Stimulated activated CD8-positive, alpha-beta memory T cell treated with anti-CD3 and anti-CD28 coated beads, Interleukin-7, amount 100 ng/mL, for 4 hours (primary cell): ENCODE results near the gene ERVFRD-1.
"Not testable (repeated sequence)": the region's sequence is repeated elsewhere in the genome, so short reads cannot be mapped to it uniquely, and the experiment has no call there.

ENCODE experiments used
- DNase-seq, 2 donors: peaks; one replicate each; pipeline ENCODE4 v3.0.0-alpha.2; 2020; ENCODE audit warnings: low read depth in 2 of 2

Gene ERVFRD-1

DNA sequence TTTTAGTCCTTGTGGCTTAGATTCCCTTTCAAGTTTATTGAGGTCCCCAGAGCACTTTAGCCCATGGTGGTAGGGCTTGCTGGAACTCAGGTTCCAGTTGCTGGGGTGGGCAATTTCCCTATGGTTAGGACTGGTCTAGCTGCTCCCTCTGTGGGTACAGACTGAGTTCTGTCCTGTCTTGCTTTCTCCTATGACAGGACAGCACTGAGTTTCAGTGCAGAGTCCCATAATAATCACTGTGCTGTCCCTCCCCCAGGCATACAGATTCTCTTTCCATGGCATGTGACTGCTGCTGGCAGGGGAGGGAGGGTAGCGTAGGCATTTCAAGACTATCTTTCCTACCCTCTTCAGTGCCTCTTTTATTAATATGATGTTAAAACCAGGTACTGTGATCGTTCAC is 17.1 kb upstream of the ERVFRD-1 start:
- DNase-seq = no peak

DNA sequence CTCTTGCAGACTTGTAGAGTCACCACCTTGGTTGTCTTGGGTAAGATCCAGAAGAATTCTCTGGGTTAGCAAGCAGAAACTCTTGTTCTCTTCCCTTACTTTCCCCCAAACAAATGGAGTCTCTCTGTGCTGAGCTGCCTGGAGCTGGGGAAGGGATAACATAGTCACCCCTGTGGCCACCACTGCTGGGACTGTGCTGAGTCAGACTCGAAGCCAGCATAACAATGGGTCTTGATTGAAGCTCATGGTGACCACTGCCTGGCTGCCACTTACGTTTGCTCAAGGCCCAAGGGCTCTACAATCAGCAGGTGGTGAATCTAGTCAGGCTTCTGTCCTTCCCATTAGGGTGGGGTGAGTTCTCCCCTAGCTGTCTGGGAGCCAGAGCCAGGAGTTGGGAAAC is 15.4 kb upstream of the ERVFRD-1 start:
- no peak for DNase-seq

DNA sequence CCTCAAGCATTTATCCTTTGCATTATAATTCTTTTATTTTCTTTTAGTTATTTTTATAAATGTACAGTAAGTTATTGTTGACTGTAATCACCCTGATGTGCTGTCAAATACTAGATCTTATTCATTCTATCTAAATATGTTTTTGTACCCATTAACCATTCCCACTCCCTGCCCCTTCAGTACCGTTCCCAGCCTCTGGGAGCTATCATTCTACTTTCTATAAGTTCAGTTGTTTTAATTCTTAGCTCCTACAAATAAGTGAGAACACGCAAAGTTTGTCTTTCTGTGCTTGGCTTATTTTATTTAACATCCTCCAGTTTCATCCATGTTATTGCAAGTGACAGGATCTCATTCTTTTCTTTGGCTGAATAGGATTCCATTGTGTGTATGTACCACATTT is 12.5 kb upstream of the ERVFRD-1 start:
- no peak for DNase-seq

GRCh38 chr6:11122380-11122779 is 10.9 kb upstream of the ERVFRD-1 start:
- DNase-seq = no peak

DNA sequence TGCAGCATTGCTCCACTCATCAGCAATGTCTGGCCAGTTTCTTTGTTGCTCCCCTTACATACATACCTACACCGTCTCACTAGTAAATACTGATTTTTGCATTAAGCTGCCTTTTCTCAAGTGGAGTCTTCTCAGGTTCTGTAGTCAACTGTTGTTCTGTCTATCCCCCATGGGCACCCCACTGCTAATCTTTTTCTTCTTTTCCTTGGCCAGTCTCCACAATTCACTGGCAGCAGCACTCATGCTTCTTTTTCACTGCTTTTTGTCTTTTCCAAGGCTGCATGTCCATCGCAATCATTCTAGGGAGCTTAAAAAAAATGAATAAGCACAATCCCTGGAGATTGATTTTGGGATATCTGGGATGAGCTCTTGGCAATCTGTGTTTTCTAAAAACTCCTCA is 10.3 kb upstream of the ERVFRD-1 start:
- no peak for DNase-seq

DNA sequence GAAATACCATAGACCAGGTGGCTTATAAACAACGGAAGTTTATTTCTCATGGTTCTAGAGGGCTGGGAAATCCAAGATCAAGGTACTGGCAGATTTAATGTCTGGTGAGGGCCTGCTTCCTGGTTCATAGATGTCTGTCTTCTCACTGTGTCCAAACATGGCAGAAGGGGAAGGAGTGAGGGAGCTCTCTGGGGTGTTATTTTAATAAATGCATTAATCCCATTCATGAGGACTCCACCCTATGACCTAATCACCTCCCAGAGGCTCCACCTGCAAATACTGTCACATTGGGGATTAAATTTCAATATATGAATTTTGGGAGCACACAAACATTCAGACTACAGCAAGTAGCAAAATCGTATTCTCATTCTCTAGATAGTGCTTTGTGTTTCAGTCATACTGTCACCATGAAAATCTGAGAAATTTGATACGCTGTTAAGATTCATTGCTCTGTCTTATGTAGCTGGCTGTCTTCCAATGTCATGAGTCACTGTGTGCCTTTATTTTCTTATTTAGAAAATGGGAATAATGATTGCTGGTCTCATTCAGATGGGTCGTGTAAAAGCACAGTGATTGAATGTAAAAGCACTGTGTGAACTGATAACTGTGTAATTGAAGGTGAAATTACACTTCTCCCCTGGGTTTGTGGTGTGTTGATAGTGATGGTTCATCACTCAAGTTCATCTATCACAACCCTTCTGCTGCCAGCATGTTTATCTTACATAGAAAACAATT is 8.9 kb upstream of the ERVFRD-1 start:
- DNase-seq = no peak

- not testable (repeated sequence) for DNase-seq
Measured at GRCh38 chr6:11115808-11116536, 4.4 kb upstream of the ERVFRD-1 start.

- no peak for DNase-seq
Measured at GRCh38 chr6:11113038-11113437, 1.5 kb upstream of the ERVFRD-1 start.

DNA sequence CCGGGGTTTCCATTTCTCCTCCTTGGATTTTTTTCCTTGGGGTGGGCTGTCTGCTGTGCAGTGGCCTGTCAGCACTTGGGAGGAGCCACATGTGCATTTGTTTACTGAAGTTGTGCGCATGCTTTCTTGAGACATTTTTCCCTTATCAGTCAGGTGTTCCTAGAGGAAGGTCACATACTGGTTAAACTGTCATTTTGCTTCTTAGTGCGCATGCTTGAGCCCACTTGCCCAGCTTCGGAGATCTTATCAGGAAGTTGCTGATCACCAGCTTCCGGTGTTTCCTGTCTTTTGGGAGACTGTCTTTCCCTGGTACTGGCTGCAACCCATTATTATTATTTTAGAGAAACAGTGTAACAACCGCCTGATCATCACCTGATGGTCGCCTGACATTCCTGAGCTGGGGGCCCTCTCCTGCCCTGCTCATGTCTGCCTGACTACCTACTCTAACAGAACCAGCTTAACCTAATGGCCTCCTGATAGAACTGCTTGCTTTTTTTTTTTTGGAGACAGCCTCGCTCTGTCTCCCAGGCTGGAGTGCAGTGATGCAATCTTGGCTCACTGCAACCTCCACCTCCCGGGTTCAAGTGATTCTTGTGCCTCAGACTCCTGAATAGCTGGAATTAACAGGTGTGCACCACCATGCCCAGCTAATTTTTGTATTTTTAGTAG is 378 bp upstream of the ERVFRD-1 start:
- peak in 1 of 2 donors; percentile 1 for DNase-seq

GRCh38 chr6:11108726-11109125 is 2.8 kb downstream of the ERVFRD-1 start:
- no peak for DNase-seq

- DNase-seq = no peak
Measured at GRCh38 chr6:11103065-11103464, 8.5 kb downstream of the ERVFRD-1 start.

DNA sequence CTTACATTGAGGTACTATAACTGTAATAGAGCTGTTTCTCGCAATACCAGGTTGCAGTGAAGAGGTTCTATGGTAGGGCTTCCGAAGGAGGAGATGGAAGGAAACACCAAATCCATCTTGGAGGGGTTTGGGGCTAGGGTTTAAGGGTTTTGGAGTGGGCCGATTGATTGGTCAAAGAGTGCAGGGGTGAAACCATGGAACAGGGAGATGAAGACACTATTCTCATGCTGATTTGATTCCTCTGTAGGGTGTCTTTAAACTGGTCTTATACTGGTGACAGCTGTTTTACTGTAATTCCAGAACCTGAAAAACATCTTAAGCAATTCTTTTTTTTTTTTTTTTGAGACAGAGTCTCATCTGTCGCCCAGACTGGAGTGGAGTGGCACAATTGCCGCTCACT is 10.1 kb downstream of the ERVFRD-1 start:
- no peak for DNase-seq

DNA sequence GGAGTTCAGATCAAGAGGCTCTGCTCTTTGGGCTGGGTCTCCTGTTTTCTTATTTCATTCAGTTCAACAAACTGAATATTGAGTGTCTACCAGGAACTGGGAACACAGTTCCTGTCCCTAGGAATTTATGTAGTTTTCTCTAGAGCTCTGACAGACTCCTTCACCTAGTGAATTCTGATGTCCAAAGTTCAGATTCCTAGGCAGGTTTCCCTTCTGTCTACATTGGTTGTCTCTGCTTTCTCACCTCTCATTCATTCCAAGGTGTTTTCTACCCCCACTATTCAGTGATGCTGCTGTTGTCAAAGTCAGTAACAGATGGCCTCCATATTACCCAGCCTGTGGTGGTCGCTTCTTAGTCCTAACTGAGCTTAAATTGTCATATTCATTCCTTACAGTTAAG is 13.5 kb downstream of the ERVFRD-1 start:
- no peak for DNase-seq

- DNase-seq = no peak
Measured at GRCh38 chr6:11097476-11097875, 14.0 kb downstream of the ERVFRD-1 start.

- DNase-seq = no peak
Measured at GRCh38 chr6:11096109-11096508, 15.4 kb downstream of the ERVFRD-1 start.

GRCh38 chr6:11094941-11095340 is 16.6 kb downstream of the ERVFRD-1 start:
- no peak for DNase-seq

DNA sequence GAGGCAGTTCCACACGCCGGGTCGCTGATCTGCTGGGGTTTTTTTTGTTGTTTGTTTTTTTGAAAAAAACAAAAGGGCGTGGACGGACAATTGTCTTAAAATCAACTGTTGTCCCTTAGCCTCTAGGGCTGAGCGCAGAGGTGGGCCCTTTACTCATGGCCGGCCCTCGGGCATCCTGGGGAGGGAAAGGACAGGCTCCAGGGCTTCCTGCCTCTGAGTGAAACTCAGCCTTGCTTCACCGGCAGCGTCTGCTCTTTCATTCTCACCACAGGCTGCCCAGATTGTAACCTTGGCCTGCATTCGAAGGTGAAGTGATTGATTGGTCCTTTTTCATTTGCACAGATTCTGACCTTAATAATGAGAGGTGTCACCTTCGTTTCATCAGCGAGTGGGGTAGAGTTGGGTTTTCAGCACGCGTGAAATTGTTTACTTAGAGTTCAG is 17.1 kb downstream of the ERVFRD-1 start:
- peak in 1 of 2 donors; percentile 8 for DNase-seq

DNA sequence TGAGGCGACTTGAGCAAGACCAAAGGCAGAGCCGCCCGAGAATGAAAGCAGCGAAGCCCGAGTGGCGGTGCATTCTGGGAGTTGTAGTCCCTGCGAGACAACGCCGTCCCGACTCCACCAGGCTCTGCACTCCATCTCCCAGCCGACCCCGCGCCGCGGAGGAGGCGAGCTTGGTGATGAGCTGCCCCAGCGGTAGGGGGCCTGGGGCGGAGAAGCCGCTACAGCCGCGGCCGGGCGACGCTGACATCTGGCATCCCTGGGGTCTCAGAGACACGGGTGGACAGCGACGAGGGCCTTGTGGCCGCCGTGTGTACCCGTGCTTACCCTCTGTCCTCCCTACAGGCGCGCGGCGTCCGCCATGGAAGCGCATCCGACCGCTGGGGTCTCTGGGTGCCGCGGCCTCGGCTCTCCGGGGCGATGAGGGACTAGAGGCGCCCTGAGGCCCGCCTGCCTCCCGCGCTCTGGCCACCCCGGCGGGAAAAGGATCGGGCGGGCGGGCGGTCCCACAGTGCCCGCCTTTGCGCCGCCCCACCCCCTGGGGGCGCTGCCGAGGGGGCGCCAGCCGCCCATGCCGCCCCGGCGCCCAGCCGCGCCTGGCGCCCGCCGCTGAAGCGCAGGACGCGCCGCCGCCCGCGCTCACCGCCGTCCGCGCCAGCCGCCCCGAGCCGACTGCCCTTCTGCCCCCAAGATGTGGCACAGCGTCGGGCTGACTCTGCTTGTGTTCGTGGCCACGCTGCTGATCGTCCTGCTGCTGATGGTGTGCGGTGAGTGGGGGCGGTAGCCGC is 17.7 kb downstream of the ERVFRD-1 start, which contains the start of gene SMIM13:
Gene SMIM13, plus strand, starts transcription at position 209 of the 785 bp plus-strand sequence. Its CDS starts 480 bp downstream, at position 689.
- peak; percentile 88 to 91 for DNase-seq

DNA sequence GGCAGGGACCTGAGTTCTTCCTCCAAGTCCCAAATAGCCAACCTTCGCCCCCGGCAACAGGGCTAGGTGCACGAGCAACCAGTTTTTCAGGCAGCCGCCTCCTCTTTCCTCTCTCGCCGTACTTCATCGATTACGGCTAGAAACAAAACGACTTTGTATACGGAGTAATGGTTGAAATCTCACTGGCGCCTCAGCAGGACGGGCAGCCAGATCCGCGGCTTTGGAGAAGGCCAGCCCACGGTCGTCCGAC is 18.2 kb downstream of the ERVFRD-1 start:
- no peak for DNase-seq

GRCh38 chr6:11092668-11093375 is 18.7 kb downstream of the ERVFRD-1 start:
- DNase-seq = no peak

DNA sequence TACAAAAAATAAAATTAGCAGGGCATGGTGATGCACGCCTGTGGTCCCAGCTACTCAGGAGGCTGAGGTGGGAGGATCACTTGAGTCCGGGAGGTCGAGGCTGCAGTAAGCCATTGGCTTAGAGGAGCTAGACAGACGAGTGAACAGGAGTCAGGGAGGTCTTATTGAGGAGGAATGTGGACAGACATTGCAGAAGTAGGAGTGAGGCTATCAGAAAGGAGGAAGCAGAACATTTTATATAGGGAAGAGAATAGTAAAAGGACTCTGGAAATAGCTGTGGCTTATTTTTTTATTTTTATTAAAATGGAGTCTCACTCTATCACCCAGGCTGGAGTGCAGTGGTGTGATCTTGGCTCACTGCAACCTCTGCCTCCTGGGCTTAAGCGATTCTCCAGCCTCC is 20.4 kb downstream of the ERVFRD-1 start:
- DNase-seq = not testable (repeated sequence)
